Esophagus muscularis mucosa (tissue), 4 donors: Measurements from ENCODE around the gene ZSWIM6.

ENCODE experiments used
- EP300 ChIP-seq: sonication (generic); formaldehyde crosslinking; IDR thresholded peaks from one replicate; pipeline ENCODE4 v1.6.1; 2017; ENCODE audit warnings: antibody characterized with exemption
- POLR2A ChIP-seq: fragments of 450-650 bp; IDR thresholded peaks from one replicate; pipeline ENCODE4 v1.6.1; 2017; ENCODE audit warnings: antibody characterized with exemption, moderate library complexity, mild to moderate bottlenecking, low read depth
- POLR2AphosphoS5 ChIP-seq, 2 donors: sonication (generic); formaldehyde crosslinking; IDR thresholded peaks; one replicate each; pipeline ENCODE4 v1.6.1; 2017; ENCODE audit warnings: antibody characterized with exemption in 2 of 2
- TF ChIP-seq, protein P1 (sequence below), 3 experiments: fragments of 200-600 bp in 2 of 3; fragments of 450-650 bp in 1 of 3; sonication (generic) in 2 of 3; IDR thresholded peaks; one replicate each; pipeline ENCODE4 v1.5.1; 2017 to 2019; ENCODE audit warnings: antibody characterized with exemption in 3 of 3, mild to moderate bottlenecking in 2 of 3, moderate library complexity in 1 of 3

GRCh38 chr5:61289241-61289640 lies 42.8 kb upstream of the ZSWIM6 start:
- TF ChIP-seq, protein P1, sequence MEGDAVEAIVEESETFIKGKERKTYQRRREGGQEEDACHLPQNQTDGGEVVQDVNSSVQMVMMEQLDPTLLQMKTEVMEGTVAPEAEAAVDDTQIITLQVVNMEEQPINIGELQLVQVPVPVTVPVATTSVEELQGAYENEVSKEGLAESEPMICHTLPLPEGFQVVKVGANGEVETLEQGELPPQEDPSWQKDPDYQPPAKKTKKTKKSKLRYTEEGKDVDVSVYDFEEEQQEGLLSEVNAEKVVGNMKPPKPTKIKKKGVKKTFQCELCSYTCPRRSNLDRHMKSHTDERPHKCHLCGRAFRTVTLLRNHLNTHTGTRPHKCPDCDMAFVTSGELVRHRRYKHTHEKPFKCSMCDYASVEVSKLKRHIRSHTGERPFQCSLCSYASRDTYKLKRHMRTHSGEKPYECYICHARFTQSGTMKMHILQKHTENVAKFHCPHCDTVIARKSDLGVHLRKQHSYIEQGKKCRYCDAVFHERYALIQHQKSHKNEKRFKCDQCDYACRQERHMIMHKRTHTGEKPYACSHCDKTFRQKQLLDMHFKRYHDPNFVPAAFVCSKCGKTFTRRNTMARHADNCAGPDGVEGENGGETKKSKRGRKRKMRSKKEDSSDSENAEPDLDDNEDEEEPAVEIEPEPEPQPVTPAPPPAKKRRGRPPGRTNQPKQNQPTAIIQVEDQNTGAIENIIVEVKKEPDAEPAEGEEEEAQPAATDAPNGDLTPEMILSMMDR (IDR thresholded peaks at IDR 0.05): no peak
- TF ChIP-seq POLR2AphosphoS5 (IDR thresholded peaks at IDR 0.05): no peak
- TF ChIP-seq EP300: no peak
- TF ChIP-seq POLR2A: no peak
